Kidney epithelial cell (primary cell): ENCODE data around the gene OXTR. TPM values are rescaled to one million over a fixed set of nuclear protein-coding genes. Genes with fewer than 3 reads are reported as not detected.

Source experiments
- DNase-seq: peaks from one replicate; pipeline ENCODE4 v3.0.0-alpha.2; 2010; ENCODE audit warnings: low read depth
- H3K27me3 ChIP-seq: 2 replicates; pipeline ENCODE4 v1.6.0; 2011; ENCODE audit warnings: low read length; ENCODE audit not compliant: control insufficient read depth, insufficient read depth
- H3K36me3 ChIP-seq: 2 replicates; pipeline ENCODE4 v1.5.1; 2011; ENCODE audit warnings: low read length; ENCODE audit not compliant: control insufficient read depth, insufficient read depth
- H3K4me3 ChIP-seq: 2 replicates; pipeline ENCODE4 v1.5.1; 2011; ENCODE audit warnings: low read depth, mild to moderate bottlenecking, control low read depth, low read length
- CTCF ChIP-seq: IDR thresholded peaks from 2 replicates; pipeline ENCODE4 v1.5.1; 2011; ENCODE audit warnings: mild to moderate bottlenecking, moderate library complexity, low read length, control low read depth, inconsistent platforms; ENCODE audit not compliant: insufficient read depth, poor library complexity, severe bottlenecking
- total RNA-seq: library from RNA; depleted of rRNA; stranded (reverse); fragments of >200 nt; gene quantifications from 2 replicates; pipeline ENCODE4 v1.2.3, GENCODE V29; 2015

The OXTR gene
- total RNA-seq, 1 donor from 2014 or later = 2.0 TPM

- H3K27me3 ChIP-seq = no peaks in the 10 kb centered on the region
- TF ChIP-seq CTCF = no peak
- H3K4me3 ChIP-seq = no peak overlapping the region
- no peak for DNase-seq
- H3K36me3 ChIP-seq = no peaks in the 10 kb centered on the region
Observed at GRCh38 chr3:8755097-8755496, 14.3 kb downstream of the OXTR start.

DNA sequence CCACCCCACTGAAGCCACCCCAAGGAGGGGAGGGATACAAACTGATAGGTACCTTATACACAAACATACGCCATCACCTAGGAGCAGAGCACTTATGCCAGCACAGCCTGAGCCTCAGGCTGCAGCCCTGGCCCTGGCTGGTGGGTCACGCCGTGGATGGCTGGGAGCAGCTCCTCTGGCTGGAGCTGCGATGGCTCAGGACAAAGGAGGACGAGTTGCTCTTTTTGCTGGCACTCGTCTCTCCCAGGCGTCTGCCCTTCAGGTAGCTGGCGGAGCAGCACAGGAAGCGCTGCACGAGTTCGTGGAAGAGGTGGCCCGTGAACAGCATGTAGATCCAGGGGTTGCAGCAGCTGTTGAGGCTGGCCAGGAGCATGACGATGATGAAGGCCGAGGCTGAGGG lies 16.6 kb downstream of the OXTR start:
- no peaks in the 10 kb centered on the region for H3K36me3 ChIP-seq
- H3K4me3 ChIP-seq = no peak overlapping the region
- DNase-seq = no peak
- no peak for TF ChIP-seq CTCF
- no peaks in the 10 kb centered on the region for H3K27me3 ChIP-seq

GRCh38 chr3:8749316-8749715 lies 20.1 kb downstream of the OXTR start:
- TF ChIP-seq CTCF = no peak
- Histone ChIP-seq H3K27me3 (no peaks in the 10 kb centered on the region), H3K36me3 (no peaks in the 10 kb centered on the region), H3K4me3 (no peak overlapping the region)
- DNase-seq = no peak

- H3K36me3 ChIP-seq = no peaks in the 10 kb centered on the region
- no peak overlapping the region for H3K4me3 ChIP-seq
- TF ChIP-seq CTCF = no peak
- no peak for DNase-seq
- H3K27me3 ChIP-seq = no peaks in the 10 kb centered on the region
Observed at GRCh38 chr3:8746780-8747345, 22.6 kb downstream of the OXTR start.

GRCh38 chr3:8745619-8746370 lies 23.6 kb downstream of the OXTR start:
- no peak for DNase-seq
- H3K36me3 ChIP-seq = no peaks in the 10 kb centered on the region
- H3K27me3 ChIP-seq = no peaks in the 10 kb centered on the region
- H3K4me3 ChIP-seq = no peak overlapping the region
- TF ChIP-seq CTCF = no peak

DNA sequence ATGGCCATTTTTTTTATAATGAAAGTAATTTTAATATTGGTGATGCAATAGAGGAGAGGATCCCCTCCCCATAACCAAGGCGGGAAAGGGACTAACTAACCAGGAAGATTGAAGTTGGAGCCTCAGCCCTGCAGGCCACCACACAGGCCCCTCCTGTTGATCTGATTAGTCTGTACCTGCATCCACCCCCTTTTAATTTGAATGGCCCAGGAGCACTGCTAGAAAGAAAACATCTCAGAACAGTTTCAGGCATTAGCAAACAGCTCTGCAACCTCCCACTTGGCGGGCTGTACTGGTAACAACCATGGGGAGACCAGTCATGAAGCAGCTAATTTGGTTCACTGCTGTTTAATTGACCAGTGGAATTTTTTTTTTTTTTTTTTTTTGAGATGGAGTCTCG lies 25.5 kb downstream of the OXTR start:
- no peaks in the 10 kb centered on the region for H3K36me3 ChIP-seq
- H3K4me3 ChIP-seq = no peak overlapping the region
- no peak for TF ChIP-seq CTCF
- no peaks in the 10 kb centered on the region for H3K27me3 ChIP-seq
- DNase-seq = no peak
